22Rv1 (cell line): ENCODE measurements around the gene CPTP.

Experiments used
- H3K27ac ChIP-seq: fragments of 450-650 bp; 2 replicates; pipeline ENCODE4 v1.5.1; 2017
- CTCF ChIP-seq: fragments of 450-650 bp; IDR thresholded peaks from 2 replicates; pipeline ENCODE4 v1.5.1; 2017; ENCODE audit warnings: mild to moderate bottlenecking
- ZFX ChIP-seq: fragments of 450-650 bp; IDR thresholded peaks from 2 replicates; pipeline ENCODE4 v1.6.1; 2017; ENCODE audit warnings: antibody characterized with exemption, borderline replicate concordance

CPTP gene

GRCh38 chr1:1308756-1309250 is 15.8 kb upstream of the CPTP start:
- peak overlapping the region; percentile 96 for H3K27ac ChIP-seq
- TF ChIP-seq CTCF, result no peak
- no peak for TF ChIP-seq ZFX

- TF ChIP-seq CTCF (no peak), ZFX (no peak)
- peak overlapping the region; percentile 96 for H3K27ac ChIP-seq
These were observed 15.1 kb upstream of the CPTP start for GRCh38 chr1:1309251-1310108.

- no peak for TF ChIP-seq ZFX
- no peak for TF ChIP-seq CTCF
- peak overlapping the region; percentile 96 for H3K27ac ChIP-seq
These were observed 14.6 kb upstream of the CPTP start for GRCh38 chr1:1310109-1310385.

- peak overlapping the region; percentile 96 for H3K27ac ChIP-seq
- no peak for TF ChIP-seq ZFX
- no peak for TF ChIP-seq CTCF
These were observed 14.0 kb upstream of the CPTP start for GRCh38 chr1:1310476-1311053.

- no peak for TF ChIP-seq ZFX
- TF ChIP-seq CTCF, result no peak
These were observed 13.2 kb upstream of the CPTP start for GRCh38 chr1:1311107-1312104.

GRCh38 chr1:1312450-1313314 is 11.9 kb upstream of the CPTP start:
- peak overlapping the region; percentile 96; the same call in 1 of the 2 replicates for H3K27ac ChIP-seq
- TF ChIP-seq ZFX (no peak), CTCF (no peak)

More at GRCh38 chr1:1311107-1312104, 13.2 kb upstream of the CPTP start:
- H3K27ac ChIP-seq, result peak overlapping the region; percentile 96
